ENCODE data around the gene GALNT7. TPM values are rescaled to one million over a fixed set of nuclear protein-coding genes. Genes with fewer than 3 reads are reported as not detected.
A peak's percentile ranks its signal among the peaks of the same experiment; 100 is the strongest.

The GALNT7 gene
- total and polyA plus RNA-seq, 9 donors, result 9.0 to 23.7 (median 17.6) TPM

- intact Hi-C loops (cut with DNase I), result loop anchor here in 1 of 4 donors (10.0 kb wide), 1 partner anchor 237 kb away; no protein-coding TSS in a partner anchor
- WGBS, 3 donors, result 19 to 39% (median 27%) methylated on average over 6 of the region's 6 CpGs
- peak in 3 of 5 donors; percentile 22 to 50 (median 35) for DNase-seq
- Histone ChIP-seq H3K9me3 (no peaks in the 10 kb centered on the region), H3K4me1 (ENCODE audit: insufficient read depth) (peaks cover 5% of the 10 kb centered on the region), H3K27me3 (no peaks in the 10 kb centered on the region), H3K36me3 (no peaks in the 10 kb centered on the region), H3K27ac (no peak overlapping the region), H3K4me3 (no peak overlapping the region)
- TF ChIP-seq CTCF (IDR thresholded peaks at IDR 0.05) (no peak), POLR2A (IDR thresholded peaks at IDR 0.05) (no peak), EP300 (IDR thresholded peaks at IDR 0.05) (no peak)
Measured at GRCh38 chr4:173252024-173252935, 83.7 kb downstream of the GALNT7 start.

- WGBS, 3 donors, result 92 to 96% (median 94%) methylated on average over 2 of the region's 2 CpGs
- Histone ChIP-seq H3K27me3 (no peaks in the 10 kb centered on the region), H3K36me3 (no peaks in the 10 kb centered on the region)
Measured at GRCh38 chr4:173253561-173253960, 85.0 kb downstream of the GALNT7 start.

GRCh38 chr4:173254646-173255045 lies 86.0 kb downstream of the GALNT7 start:
- Histone ChIP-seq H3K4me3 (no peak overlapping the region), H3K4me1 (ENCODE audit: insufficient read depth) (peaks cover 5% of the 10 kb centered on the region), H3K36me3 (no peaks in the 10 kb centered on the region), H3K9me3 (no peaks in the 10 kb centered on the region), H3K27ac (no peak overlapping the region), H3K27me3 (no peaks in the 10 kb centered on the region)
- no peak for DNase-seq
- TF ChIP-seq POLR2A (IDR thresholded peaks at IDR 0.05), result no peak
- intact Hi-C loops (cut with DNase I), result loop anchor here in 3 of 4 donors (5.0 to 10.0 kb wide), 2 partner anchors 237 to 240 kb away; no protein-coding TSS in a partner anchor

More at GRCh38 chr4:173253561-173253960, 85.0 kb downstream of the GALNT7 start:
- H3K4me1 ChIP-seq (ENCODE audit: insufficient read depth), result peaks cover 5% of the 10 kb centered on the region
- intact Hi-C loops (cut with DNase I), result loop anchor here in 1 of 4 donors (10.0 kb wide), 1 partner anchor 239 kb away; no protein-coding TSS in a partner anchor
- no peak overlapping the region for H3K27ac ChIP-seq
- TF ChIP-seq EP300 (IDR thresholded peaks at IDR 0.05) (no peak), CTCF (IDR thresholded peaks at IDR 0.05) (no peak), POLR2A (IDR thresholded peaks at IDR 0.05) (no peak)
- H3K9me3 ChIP-seq, result no peaks in the 10 kb centered on the region
- no peak overlapping the region for H3K4me3 ChIP-seq
- DNase-seq, result no peak

- peaks cover 3% of the 10 kb centered on the region for H3K4me1 ChIP-seq (ENCODE audit: insufficient read depth)
- H3K9me3 ChIP-seq, result no peaks in the 10 kb centered on the region
- H3K36me3 ChIP-seq, result no peaks in the 10 kb centered on the region
- intact Hi-C loops (cut with DNase I), result loop anchor here in 3 of 4 donors (5.0 to 10.0 kb wide), 2 partner anchors 240 to 242 kb away; no protein-coding TSS in a partner anchor
- H3K27ac ChIP-seq, result no peak overlapping the region
- H3K4me3 ChIP-seq, result no peak overlapping the region
- H3K27me3 ChIP-seq, result no peaks in the 10 kb centered on the region
- TF ChIP-seq EP300 (IDR thresholded peaks at IDR 0.05), result no peak
- no peak for TF ChIP-seq POLR2A (IDR thresholded peaks at IDR 0.05)
- no peak for TF ChIP-seq CTCF (IDR thresholded peaks at IDR 0.05)
- WGBS, 3 donors, result 87 to 90% (median 89%) methylated on average over 3 of the region's 3 CpGs
- DNase-seq, result no peak
Measured at GRCh38 chr4:173256825-173257224, 88.2 kb downstream of the GALNT7 start.

All from ovary (tissue), 9 donors.